IPS-20b (cell line): Measurements from ENCODE around the gene KIRREL3.

ENCODE experiments used
- H3K27ac ChIP-seq: one replicate; pipeline ENCODE4 v1.5.1; 2013; ENCODE audit warnings: low read length
- H3K27me3 ChIP-seq: 2 replicates; pipeline ENCODE4 v1.6.1; 2013; ENCODE audit warnings: mild to moderate bottlenecking, low read length, inconsistent platforms; ENCODE audit not compliant: insufficient read depth
- H3K36me3 ChIP-seq: 2 replicates; pipeline ENCODE4 v1.6.1; 2013; ENCODE audit warnings: low read depth, mild to moderate bottlenecking, inconsistent platforms, low read length, moderate library complexity; ENCODE audit not compliant: insufficient read depth
- H3K4me1 ChIP-seq: 2 replicates; pipeline ENCODE4 v1.6.1; 2013; ENCODE audit warnings: mild to moderate bottlenecking, control low read depth, inconsistent platforms, low read length, moderate library complexity; ENCODE audit not compliant: insufficient read depth
- H3K4me3 ChIP-seq: 2 replicates; pipeline ENCODE4 v1.5.1; 2013; ENCODE audit warnings: mild to moderate bottlenecking, low read length, inconsistent platforms
- H3K9ac ChIP-seq: 2 replicates; pipeline ENCODE4 v1.6.1; 2013; ENCODE audit warnings: low read depth, mild to moderate bottlenecking, inconsistent platforms, low read length, moderate library complexity
- H3K9me3 ChIP-seq: 2 replicates; pipeline ENCODE4 v1.6.1; 2013; ENCODE audit warnings: mild to moderate bottlenecking, low read depth, low read length, inconsistent platforms; ENCODE audit not compliant: insufficient read depth

Gene KIRREL3

DNA sequence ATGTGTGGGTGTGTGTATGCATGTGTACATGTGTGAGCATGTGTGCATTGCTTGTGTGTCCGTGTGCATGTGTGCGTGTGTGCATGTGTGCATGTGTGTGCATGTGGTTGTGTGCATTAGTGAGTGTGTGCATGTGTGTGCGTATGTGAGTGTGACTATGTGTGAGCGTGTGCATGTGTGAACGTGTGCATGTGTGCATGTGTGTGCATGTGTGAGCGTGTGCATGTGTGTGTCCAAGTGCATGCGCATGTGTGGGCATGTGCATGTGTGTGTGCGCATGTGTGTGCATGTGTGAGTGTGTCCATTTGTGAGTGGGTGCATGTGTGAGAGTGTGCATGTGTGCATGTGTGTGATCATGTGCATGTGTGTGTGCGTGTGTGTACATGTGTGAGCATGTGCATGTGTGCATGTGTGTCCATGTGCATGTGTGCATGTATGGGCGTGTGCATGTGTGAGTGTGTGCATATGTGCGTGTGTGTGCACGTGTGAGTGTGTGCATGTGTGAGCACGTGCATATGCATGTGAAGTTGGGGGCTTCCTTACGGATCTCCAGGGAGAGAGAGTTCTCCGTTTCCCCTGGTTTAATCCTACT, 549.3 kb downstream of the KIRREL3 start:
- Histone ChIP-seq H3K27ac (no peak overlapping the region), H3K4me1 (no peaks in the 10 kb centered on the region; the same call in 1 of the 2 replicates)

DNA sequence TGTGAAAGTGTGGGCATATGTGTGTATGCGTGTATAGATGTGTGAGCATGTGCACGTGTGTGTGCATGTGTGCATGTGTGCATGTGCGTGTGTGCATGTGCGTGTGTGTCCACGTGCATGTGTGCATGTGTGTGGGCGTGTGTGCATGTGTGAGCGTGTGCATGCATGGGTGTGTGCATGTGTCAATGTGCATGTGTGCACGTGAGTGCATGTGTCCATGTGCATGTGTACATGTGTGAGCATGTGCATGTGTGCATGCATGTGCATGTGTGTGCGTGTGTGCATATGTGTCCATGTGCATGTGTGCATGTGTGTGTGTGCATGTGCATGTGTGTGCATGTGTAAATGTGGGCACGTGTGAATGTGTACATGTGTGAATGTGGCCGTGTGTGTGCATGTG, 549.8 kb downstream of the KIRREL3 start:
- H3K27ac ChIP-seq: no peak overlapping the region
- no peaks in the 10 kb centered on the region; the same call in 1 of the 2 replicates for H3K9me3 ChIP-seq
- no peaks in the 10 kb centered on the region; the same call in 1 of the 2 replicates for H3K4me1 ChIP-seq
- no peak overlapping the region for H3K9ac ChIP-seq
- no peak overlapping the region for H3K4me3 ChIP-seq
- no peaks in the 10 kb centered on the region for H3K36me3 ChIP-seq
- H3K27me3 ChIP-seq: no peaks in the 10 kb centered on the region

More for the DNA sequence above, 549.3 kb downstream of the KIRREL3 start:
- no peaks in the 10 kb centered on the region for H3K36me3 ChIP-seq
- H3K4me3 ChIP-seq: no peak overlapping the region
- H3K27me3 ChIP-seq: no peaks in the 10 kb centered on the region
- H3K9me3 ChIP-seq: no peaks in the 10 kb centered on the region; the same call in 1 of the 2 replicates
- no peak overlapping the region for H3K9ac ChIP-seq

DNA sequence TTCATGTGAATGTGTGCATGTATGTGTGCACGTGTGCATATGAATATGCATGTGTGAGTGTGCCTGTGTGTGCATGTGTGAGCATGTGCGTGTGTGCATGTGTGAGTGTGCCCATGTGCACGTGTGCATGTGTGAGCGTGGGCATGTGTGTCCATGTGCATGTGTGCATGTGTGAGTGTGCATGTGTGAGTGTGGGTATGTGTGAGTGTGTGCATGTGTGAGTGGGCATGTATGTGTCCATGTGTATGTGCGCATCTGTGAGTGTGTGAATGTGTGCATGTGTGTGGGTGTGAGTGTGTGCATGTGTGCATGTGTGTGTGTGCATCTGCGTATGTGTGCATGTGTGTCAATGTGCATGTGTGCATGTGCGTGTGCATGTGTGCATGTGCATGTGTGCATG, 550.4 kb downstream of the KIRREL3 start:
- Histone ChIP-seq H3K9me3 (no peaks in the 10 kb centered on the region; the same call in 1 of the 2 replicates), H3K9ac (no peak overlapping the region)

DNA sequence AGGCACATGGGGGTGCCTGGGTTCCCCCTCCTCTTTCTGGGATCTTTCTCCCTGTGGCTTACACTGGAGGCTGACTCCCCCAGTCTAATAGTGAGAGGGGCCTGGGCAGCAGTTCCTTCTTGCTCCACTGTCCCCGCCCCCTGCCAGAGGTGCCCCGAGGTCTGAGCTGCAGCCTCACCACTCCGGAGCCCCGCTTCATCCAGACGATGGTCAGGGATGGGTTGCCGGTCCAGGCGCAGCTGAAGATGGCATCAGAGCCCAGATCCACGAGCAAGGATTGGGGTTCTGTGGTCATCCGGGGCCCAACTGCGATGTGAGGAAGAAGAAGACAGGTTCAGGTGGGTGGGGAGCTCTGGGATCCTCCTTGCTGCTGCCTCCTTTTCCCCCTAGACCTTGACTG, 554.0 kb downstream of the KIRREL3 start:
- no peaks in the 10 kb centered on the region; the same call in 1 of the 2 replicates for H3K9me3 ChIP-seq
- no peaks in the 10 kb centered on the region for H3K36me3 ChIP-seq
- H3K27ac ChIP-seq: no peak overlapping the region
- H3K4me1 ChIP-seq: peaks cover 2% of the 10 kb centered on the region; the same call in 1 of the 2 replicates
- no peaks in the 10 kb centered on the region; the same call in 1 of the 2 replicates for H3K27me3 ChIP-seq
- no peak overlapping the region for H3K9ac ChIP-seq
- H3K4me3 ChIP-seq: no peak overlapping the region

More for the DNA sequence above, 550.4 kb downstream of the KIRREL3 start:
- Histone ChIP-seq H3K27me3 (no peaks in the 10 kb centered on the region), H3K4me1 (no peaks in the 10 kb centered on the region; the same call in 1 of the 2 replicates), H3K27ac (no peak overlapping the region), H3K36me3 (no peaks in the 10 kb centered on the region), H3K4me3 (no peak overlapping the region)

DNA sequence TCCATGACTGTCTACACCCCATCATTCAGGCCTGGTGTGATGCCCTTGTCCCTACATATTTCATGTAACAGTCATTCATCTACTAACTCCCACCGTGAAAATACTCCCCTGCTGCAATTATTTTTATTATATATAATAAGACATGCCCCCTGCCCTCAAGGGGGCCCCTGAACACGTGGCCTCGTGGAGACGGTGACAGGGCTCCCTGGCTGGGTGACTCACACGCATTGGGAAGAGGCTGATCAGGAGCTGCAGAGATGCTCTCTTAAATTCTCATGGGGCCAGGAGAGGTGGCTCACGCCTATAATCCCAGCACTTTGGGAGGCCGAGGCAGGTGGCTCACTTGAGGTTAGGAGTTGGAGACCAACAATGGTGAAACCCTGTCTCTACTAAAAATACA, 556.5 kb downstream of the KIRREL3 start:
- Histone ChIP-seq H3K36me3 (no peaks in the 10 kb centered on the region), H3K4me3 (no peak overlapping the region), H3K4me1 (peaks cover 12% of the 10 kb centered on the region; the same call in 1 of the 2 replicates), H3K9ac (no peak overlapping the region), H3K27me3 (peaks cover 6% of the 10 kb centered on the region; the same call in 1 of the 2 replicates), H3K27ac (no peak overlapping the region), H3K9me3 (no peaks in the 10 kb centered on the region)

DNA sequence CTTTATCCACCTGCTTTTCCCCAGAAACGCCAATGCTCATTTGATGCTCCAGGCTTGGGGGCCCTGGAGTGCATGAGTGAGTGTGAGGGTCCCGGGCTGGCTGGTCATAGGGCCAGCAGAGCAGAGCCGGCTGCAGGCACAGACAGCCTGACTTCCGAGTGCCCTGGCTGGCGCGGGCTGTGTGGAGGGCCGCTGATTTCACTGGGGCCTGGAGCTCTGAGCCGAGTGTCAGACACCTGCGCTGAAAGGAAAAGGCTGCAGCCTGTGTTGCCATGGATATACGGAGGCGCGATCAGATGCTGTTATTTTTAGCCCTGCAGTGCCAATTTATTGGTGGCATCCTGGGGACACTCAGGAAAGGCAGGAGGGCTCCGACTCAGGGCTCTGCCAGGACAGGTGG, 557.5 kb downstream of the KIRREL3 start:
- H3K36me3 ChIP-seq: no peaks in the 10 kb centered on the region
- H3K4me1 ChIP-seq: peaks cover 12% of the 10 kb centered on the region; the same call in 1 of the 2 replicates
- H3K9me3 ChIP-seq: no peaks in the 10 kb centered on the region
- H3K27ac ChIP-seq: no peak overlapping the region
- H3K9ac ChIP-seq: no peak overlapping the region
- H3K4me3 ChIP-seq: no peak overlapping the region
- H3K27me3 ChIP-seq: peaks cover 6% of the 10 kb centered on the region; the same call in 1 of the 2 replicates

DNA sequence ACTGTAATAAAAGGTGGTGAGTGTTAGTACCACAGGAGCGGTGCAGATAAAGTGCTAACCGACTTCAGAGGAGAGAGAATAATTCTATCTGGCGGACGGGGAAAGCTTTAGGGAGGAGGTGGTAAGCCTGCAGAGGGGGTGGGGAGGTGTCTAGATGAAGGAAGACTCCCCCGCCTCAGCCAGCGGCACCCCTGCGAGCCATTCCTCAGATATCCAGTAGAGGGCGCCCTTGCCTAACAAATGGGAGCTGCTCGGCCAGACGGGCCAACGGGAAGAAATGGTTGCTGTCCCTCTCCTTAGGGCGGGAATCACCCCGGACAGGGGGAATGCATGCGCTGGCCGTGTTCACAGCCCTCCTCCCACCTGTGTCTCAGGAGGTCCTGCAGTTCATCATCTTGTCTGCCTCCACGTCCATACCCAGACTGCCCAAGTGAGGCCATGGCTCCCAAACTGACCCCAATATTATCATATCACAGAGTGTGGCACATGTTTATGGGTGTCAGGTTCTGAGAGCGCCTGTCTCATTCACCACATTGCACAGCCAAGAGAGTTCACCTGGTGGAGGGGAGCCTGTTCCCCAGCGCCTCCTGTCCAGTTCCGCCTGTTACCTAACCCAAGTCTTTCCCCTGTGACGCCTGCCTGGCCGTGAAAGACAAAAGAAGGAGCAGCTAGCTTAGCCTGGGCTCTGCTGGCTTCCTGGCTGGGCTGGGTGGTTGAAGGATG, 559.6 kb downstream of the KIRREL3 start:
- Histone ChIP-seq H3K9ac (peak overlapping the region; percentile 47; the same call in 1 of the 2 replicates), H3K36me3 (no peaks in the 10 kb centered on the region), H3K27ac (no peak overlapping the region), H3K9me3 (no peaks in the 10 kb centered on the region), H3K4me1 (peaks cover 12% of the 10 kb centered on the region; the same call in 1 of the 2 replicates), H3K27me3 (peaks cover 6% of the 10 kb centered on the region; the same call in 1 of the 2 replicates), H3K4me3 (peak overlapping the region; percentile 50; the same call in 1 of the 2 replicates)

DNA sequence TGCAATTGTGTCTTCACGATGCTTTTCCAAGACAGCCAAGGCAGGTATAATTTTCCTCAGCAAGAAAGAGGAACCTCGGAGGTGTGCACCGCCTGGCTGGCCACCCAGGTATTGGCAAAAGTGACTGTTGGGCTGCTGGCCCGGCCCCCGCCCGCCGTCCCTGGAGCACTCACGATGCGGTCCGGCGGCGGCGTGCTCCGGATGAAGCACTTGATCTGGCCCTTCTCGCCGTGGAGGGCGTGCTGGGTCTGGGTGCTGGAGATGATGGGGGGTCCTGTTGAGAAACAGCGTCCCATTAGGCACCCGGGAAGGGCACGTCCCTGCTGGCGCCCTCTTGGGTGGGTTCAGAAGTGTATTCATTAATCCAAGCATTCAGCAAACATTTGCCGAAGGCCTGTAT, 560.3 kb downstream of the KIRREL3 start:
- Histone ChIP-seq H3K36me3 (no peaks in the 10 kb centered on the region), H3K4me3 (no peak overlapping the region), H3K9me3 (no peaks in the 10 kb centered on the region), H3K4me1 (peaks cover 15% of the 10 kb centered on the region), H3K9ac (no peak overlapping the region), H3K27ac (no peak overlapping the region), H3K27me3 (peaks cover 6% of the 10 kb centered on the region; the same call in 1 of the 2 replicates)

DNA sequence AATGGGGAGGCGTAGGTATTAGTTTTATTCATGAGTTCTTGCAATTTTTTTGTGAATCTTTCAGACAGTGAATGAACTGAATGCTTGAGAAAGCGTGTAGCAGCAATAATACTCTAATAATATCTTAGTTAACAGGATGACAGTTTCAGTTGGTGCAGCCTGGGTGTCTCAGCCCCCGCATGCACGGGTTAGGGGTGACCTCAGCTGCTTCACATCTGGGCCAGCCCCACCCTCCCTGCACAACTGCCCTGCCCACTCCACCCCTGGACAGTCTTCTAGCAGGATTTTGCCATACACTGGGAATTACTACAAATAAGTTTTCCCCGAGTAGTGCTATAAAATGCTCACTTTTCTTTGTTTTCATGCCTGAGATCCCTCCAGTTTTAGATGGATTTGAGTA, 561.9 kb downstream of the KIRREL3 start:
- Histone ChIP-seq H3K36me3 (no peaks in the 10 kb centered on the region), H3K27ac (no peak overlapping the region), H3K4me3 (no peak overlapping the region), H3K9ac (no peak overlapping the region), H3K4me1 (peaks cover 15% of the 10 kb centered on the region), H3K27me3 (peaks cover 6% of the 10 kb centered on the region; the same call in 1 of the 2 replicates), H3K9me3 (no peaks in the 10 kb centered on the region)

DNA sequence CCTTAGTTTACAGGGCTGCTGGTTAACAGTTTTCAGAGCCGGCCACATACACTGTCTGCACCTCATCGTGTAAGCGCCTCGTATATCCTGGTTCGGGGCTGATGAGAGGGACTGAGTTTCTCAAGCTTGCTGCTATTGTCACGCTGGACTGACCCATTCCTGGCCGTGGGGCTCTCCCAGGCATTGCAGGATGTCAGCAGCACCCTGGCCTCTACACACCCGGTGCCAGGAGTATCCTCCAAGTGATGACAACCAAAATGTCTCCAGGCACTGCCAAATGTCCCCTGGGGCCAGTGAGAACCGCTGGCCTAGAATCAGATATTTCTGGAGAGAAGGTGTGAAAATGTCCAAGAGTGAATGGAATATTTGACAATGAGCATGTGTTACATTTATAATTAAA, 562.3 kb downstream of the KIRREL3 start:
- no peak overlapping the region for H3K4me3 ChIP-seq

DNA sequence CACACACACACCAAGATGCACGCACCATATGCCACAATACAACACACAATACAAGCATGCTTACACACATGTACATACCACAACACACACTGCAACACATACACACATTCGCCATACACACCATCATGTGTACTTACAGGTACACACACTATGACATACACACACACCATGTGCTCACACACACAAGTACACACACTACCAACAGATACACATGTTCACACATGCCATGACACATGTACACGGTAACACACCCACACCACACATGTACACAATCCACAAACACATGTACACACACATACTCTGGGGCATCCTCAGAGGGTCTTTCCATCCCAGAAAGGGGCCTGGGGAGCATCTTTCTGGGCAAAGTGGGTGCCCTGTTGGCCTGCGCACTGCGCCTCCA, 562.8 kb downstream of the KIRREL3 start:
- Histone ChIP-seq H3K27ac (no peak overlapping the region), H3K36me3 (no peaks in the 10 kb centered on the region), H3K27me3 (peaks cover 6% of the 10 kb centered on the region; the same call in 1 of the 2 replicates), H3K4me1 (peaks cover 15% of the 10 kb centered on the region), H3K9ac (no peak overlapping the region), H3K9me3 (no peaks in the 10 kb centered on the region), H3K4me3 (no peak overlapping the region)

More for the DNA sequence above, 562.3 kb downstream of the KIRREL3 start:
- H3K36me3 ChIP-seq: no peaks in the 10 kb centered on the region
- no peak overlapping the region for H3K9ac ChIP-seq
- no peak overlapping the region for H3K27ac ChIP-seq
- peaks cover 6% of the 10 kb centered on the region; the same call in 1 of the 2 replicates for H3K27me3 ChIP-seq
- H3K9me3 ChIP-seq: no peaks in the 10 kb centered on the region
- H3K4me1 ChIP-seq: peaks cover 15% of the 10 kb centered on the region
